ENCODE measurements around the gene FRY. TPM values are rescaled to one million over a fixed set of nuclear protein-coding genes. Genes with fewer than 3 reads are reported as not detected.
"Not testable (repeated sequence)": the region's sequence is repeated elsewhere in the genome, so short reads cannot be mapped to it uniquely, and the experiment has no call there.

Gene FRY
- total RNA-seq, 1 experiment from 2014 or later, result 5.3 TPM

DNA sequence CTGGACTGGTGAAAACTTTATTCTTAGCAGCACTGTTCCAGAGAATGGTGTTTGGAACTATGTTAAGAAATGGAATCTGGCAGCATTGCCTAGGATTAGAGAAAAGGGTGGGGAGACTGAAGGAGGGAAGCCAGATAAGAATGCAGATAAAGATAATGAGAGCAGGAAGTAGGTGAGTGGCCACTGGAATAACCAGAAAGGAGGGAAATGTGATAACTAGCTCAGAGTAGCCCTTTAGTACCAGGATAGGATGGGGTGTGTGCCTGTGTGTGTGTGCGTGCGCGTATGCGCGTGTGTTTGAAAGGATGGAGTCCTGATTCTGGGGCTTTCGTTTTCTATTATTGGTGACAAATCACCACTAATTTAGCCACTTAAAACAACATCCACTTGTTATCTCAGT is 33.4 kb upstream of the FRY start:
- no peaks in the 10 kb centered on the region for H3K27me3 Mint-ChIP-seq (ENCODE audit: low read depth)
- H3K36me3 Mint-ChIP-seq, result peaks cover 22% of the 10 kb centered on the region
- peaks cover 25% of the 10 kb centered on the region for H3K9me3 Mint-ChIP-seq
- TF ChIP-seq, protein P1, sequence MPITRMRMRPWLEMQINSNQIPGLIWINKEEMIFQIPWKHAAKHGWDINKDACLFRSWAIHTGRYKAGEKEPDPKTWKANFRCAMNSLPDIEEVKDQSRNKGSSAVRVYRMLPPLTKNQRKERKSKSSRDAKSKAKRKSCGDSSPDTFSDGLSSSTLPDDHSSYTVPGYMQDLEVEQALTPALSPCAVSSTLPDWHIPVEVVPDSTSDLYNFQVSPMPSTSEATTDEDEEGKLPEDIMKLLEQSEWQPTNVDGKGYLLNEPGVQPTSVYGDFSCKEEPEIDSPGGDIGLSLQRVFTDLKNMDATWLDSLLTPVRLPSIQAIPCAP (CRISPR knock-in tag; IDR thresholded peaks at IDR 0.05), result no peak
- TF ChIP-seq, protein P2, sequence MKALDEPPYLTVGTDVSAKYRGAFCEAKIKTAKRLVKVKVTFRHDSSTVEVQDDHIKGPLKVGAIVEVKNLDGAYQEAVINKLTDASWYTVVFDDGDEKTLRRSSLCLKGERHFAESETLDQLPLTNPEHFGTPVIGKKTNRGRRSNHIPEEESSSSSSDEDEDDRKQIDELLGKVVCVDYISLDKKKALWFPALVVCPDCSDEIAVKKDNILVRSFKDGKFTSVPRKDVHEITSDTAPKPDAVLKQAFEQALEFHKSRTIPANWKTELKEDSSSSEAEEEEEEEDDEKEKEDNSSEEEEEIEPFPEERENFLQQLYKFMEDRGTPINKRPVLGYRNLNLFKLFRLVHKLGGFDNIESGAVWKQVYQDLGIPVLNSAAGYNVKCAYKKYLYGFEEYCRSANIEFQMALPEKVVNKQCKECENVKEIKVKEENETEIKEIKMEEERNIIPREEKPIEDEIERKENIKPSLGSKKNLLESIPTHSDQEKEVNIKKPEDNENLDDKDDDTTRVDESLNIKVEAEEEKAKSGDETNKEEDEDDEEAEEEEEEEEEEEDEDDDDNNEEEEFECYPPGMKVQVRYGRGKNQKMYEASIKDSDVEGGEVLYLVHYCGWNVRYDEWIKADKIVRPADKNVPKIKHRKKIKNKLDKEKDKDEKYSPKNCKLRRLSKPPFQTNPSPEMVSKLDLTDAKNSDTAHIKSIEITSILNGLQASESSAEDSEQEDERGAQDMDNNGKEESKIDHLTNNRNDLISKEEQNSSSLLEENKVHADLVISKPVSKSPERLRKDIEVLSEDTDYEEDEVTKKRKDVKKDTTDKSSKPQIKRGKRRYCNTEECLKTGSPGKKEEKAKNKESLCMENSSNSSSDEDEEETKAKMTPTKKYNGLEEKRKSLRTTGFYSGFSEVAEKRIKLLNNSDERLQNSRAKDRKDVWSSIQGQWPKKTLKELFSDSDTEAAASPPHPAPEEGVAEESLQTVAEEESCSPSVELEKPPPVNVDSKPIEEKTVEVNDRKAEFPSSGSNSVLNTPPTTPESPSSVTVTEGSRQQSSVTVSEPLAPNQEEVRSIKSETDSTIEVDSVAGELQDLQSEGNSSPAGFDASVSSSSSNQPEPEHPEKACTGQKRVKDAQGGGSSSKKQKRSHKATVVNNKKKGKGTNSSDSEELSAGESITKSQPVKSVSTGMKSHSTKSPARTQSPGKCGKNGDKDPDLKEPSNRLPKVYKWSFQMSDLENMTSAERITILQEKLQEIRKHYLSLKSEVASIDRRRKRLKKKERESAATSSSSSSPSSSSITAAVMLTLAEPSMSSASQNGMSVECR (CRISPR knock-in tag; IDR thresholded peaks at IDR 0.05; ENCODE audit: borderline replicate concordance), result no peak
- TF ChIP-seq ZNF232 (CRISPR knock-in tag; IDR thresholded peaks at IDR 0.05) (no peak), NFATC4 (CRISPR knock-in tag; IDR thresholded peaks at IDR 0.05) (no peak), CREM (CRISPR knock-in tag; IDR thresholded peaks at IDR 0.05) (no peak), ZNF317 (CRISPR knock-in tag; IDR thresholded peaks at IDR 0.05; ENCODE audit: borderline replicate concordance, low read depth) (no peak)
- TF ChIP-seq, protein P3, sequence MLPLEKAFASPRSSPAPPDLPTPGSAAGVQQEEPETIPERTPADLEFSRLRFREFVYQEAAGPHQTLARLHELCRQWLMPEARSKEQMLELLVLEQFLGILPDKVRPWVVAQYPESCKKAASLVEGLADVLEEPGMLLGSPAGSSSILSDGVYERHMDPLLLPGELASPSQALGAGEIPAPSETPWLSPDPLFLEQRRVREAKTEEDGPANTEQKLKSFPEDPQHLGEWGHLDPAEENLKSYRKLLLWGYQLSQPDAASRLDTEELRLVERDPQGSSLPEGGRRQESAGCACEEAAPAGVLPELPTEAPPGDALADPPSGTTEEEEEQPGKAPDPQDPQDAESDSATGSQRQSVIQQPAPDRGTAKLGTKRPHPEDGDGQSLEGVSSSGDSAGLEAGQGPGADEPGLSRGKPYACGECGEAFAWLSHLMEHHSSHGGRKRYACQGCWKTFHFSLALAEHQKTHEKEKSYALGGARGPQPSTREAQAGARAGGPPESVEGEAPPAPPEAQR (CRISPR knock-in tag; IDR thresholded peaks at IDR 0.05), result no peak
- TF ChIP-seq, protein P4, sequence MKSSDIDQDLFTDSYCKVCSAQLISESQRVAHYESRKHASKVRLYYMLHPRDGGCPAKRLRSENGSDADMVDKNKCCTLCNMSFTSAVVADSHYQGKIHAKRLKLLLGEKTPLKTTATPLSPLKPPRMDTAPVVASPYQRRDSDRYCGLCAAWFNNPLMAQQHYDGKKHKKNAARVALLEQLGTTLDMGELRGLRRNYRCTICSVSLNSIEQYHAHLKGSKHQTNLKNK (CRISPR knock-in tag; IDR thresholded peaks at IDR 0.05), result no peak
- TF ChIP-seq, protein P5, sequence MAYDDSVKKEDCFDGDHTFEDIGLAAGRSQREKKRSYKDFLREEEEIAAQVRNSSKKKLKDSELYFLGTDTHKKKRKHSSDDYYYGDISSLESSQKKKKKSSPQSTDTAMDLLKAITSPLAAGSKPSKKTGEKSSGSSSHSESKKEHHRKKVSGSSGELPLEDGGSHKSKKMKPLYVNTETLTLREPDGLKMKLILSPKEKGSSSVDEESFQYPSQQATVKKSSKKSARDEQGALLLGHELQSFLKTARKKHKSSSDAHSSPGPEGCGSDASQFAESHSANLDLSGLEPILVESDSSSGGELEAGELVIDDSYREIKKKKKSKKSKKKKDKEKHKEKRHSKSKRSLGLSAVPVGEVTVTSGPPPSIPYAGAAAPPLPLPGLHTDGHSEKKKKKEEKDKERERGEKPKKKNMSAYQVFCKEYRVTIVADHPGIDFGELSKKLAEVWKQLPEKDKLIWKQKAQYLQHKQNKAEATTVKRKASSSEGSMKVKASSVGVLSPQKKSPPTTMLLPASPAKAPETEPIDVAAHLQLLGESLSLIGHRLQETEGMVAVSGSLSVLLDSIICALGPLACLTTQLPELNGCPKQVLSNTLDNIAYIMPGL (CRISPR knock-in tag; IDR thresholded peaks at IDR 0.05), result no peak
- TF ChIP-seq, protein P6, sequence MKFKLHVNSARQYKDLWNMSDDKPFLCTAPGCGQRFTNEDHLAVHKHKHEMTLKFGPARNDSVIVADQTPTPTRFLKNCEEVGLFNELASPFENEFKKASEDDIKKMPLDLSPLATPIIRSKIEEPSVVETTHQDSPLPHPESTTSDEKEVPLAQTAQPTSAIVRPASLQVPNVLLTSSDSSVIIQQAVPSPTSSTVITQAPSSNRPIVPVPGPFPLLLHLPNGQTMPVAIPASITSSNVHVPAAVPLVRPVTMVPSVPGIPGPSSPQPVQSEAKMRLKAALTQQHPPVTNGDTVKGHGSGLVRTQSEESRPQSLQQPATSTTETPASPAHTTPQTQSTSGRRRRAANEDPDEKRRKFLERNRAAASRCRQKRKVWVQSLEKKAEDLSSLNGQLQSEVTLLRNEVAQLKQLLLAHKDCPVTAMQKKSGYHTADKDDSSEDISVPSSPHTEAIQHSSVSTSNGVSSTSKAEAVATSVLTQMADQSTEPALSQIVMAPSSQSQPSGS (CRISPR knock-in tag; IDR thresholded peaks at IDR 0.05; ENCODE audit: borderline replicate concordance, low read depth), result no peak
- TF ChIP-seq, protein P7, sequence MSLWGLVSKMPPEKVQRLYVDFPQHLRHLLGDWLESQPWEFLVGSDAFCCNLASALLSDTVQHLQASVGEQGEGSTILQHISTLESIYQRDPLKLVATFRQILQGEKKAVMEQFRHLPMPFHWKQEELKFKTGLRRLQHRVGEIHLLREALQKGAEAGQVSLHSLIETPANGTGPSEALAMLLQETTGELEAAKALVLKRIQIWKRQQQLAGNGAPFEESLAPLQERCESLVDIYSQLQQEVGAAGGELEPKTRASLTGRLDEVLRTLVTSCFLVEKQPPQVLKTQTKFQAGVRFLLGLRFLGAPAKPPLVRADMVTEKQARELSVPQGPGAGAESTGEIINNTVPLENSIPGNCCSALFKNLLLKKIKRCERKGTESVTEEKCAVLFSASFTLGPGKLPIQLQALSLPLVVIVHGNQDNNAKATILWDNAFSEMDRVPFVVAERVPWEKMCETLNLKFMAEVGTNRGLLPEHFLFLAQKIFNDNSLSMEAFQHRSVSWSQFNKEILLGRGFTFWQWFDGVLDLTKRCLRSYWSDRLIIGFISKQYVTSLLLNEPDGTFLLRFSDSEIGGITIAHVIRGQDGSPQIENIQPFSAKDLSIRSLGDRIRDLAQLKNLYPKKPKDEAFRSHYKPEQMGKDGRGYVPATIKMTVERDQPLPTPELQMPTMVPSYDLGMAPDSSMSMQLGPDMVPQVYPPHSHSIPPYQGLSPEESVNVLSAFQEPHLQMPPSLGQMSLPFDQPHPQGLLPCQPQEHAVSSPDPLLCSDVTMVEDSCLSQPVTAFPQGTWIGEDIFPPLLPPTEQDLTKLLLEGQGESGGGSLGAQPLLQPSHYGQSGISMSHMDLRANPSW (CRISPR knock-in tag; conservative IDR thresholded peaks at IDR 0.05; ENCODE audit: low read depth), result no peak
- no peak overlapping the region for H3K4me3 Mint-ChIP-seq
- no peaks in the 10 kb centered on the region for H3K4me1 Mint-ChIP-seq
- ChIA-PET CTCF (interaction anchor here (0.6 kb wide), 1 partner anchor 228 kb away, joined by 3 read pairs; no protein-coding TSS in a partner anchor), POLR2A (no interaction called here)
- H3K27ac Mint-ChIP-seq, result no peak overlapping the region
- DNase-seq (ENCODE audit: low spot score) (no peak), ATAC-seq (no peak)

DNA sequence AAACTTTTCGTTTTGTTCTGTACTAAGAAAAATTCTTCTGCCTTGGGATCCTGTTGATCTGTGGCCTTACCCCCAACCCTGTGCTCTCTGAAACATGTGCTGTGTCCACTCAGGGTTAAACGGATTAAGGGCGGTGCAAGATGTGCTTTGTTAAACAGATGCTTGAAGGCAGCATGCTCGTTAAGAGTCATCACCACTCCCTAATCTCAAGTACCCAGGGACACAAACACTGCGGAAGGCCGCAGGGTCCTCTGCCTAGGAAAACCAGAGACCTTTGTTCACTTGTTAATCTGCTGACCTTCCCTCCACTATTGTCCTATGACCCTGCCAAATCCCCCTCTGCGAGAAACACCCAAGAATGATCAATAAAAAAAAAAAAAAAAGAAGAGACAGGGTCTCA is 30.8 kb upstream of the FRY start:
- H3K4me3 Mint-ChIP-seq; H3K4me1 Mint-ChIP-seq; DNase-seq (ENCODE audit: low spot score); H3K36me3 Mint-ChIP-seq; H3K9me3 Mint-ChIP-seq; POLR2A ChIA-PET; H3K27me3 Mint-ChIP-seq (ENCODE audit: low read depth); ATAC-seq; H3K27ac Mint-ChIP-seq: not testable (repeated sequence)
- CTCF ChIA-PET, result interaction anchor here (1.0 to 1.6 kb wide), 13 partner anchors 9 to 427 kb away, joined by 3 to 10 read pairs (median 4); partner anchors contain the start of gene N4BP2L1

Measured in WTC11 (cell line).